Measurements from ENCODE around the gene RAB33B. TPM values are rescaled to one million over a fixed set of nuclear protein-coding genes. Genes with fewer than 3 reads are reported as not detected.

Gene RAB33B
- total and polyA plus RNA-seq, 2 of the 8 experiments (the other 6 are each of a cell fraction or from before 2014, with no cell fraction given) = 4.2 to 8.7 TPM

DNA sequence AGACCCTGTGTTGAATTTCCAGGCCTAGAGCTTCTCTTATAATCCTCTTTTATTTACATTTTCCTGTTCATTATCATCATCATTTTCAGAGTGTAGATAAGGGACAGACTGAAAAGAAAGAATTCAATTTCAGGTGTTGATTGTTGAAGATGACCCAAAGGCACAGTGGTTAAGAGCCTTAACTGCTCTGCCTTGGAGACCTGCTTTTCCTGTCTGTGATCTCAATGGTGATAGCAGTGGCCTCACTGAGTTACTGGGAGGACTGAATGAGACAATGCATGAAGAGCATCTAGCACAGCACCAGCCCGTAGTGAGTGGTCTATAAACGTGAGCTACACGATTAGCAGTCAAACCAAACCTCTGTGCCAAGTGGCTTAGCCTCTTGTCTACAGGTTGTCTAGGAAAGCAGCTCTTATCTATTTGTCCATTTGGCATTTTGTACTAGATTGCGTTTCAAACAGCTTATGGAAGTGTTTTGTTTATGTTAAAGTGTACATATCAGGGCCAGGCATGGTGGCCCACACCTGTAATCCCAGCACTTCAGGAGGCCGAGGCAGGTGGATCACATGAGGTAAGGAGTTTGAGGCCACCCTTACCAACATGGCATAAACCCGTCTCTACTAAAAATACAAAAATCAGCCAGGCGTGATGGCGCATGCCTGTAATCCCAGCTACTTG lies 60.6 kb downstream of the RAB33B start:
- no peak overlapping the region for H4K5ac ChIP-seq (ENCODE audit: insufficient read length, low read depth, low read length)
- no peak overlapping the region for H2BK120ac ChIP-seq (replicated peaks; ENCODE audit: low read depth, low read length)
- H3K36me3 ChIP-seq (ENCODE audit: control insufficient read depth in 2 of 4, insufficient read depth in 4 of 4, low read length in 3 of 4) = no peaks in the 10 kb centered on the region
- H2BK5ac ChIP-seq (ENCODE audit: low read depth, low read length) = no peak overlapping the region
- H2BK12ac ChIP-seq (ENCODE audit: low read depth, low read length) = no peak overlapping the region
- no peak overlapping the region for H3K4ac ChIP-seq (replicated peaks; ENCODE audit: insufficient read length, low read depth, low read length)
- no peak overlapping the region for H2AK5ac ChIP-seq (ENCODE audit: low read depth, low read length)
- no peak overlapping the region for H4K91ac ChIP-seq (replicated peaks; ENCODE audit: insufficient read length, low read length)
- no peak overlapping the region for H3K14ac ChIP-seq (ENCODE audit: insufficient read length)
- POLR2A ChIA-PET (ENCODE audit: partially characterized antibody) = no interaction called here
- no peak overlapping the region for H3K23ac ChIP-seq (ENCODE audit: insufficient read length)
- H3K18ac ChIP-seq (ENCODE audit: extremely low read depth, low read length) = no peak overlapping the region
- H3K27me3 ChIP-seq (replicated peaks in 1 of 4; ENCODE audit: control insufficient read depth in 3 of 4, extremely low read depth in 1 of 4, insufficient read depth in 3 of 4, low read length in 3 of 4) = no peaks in the 10 kb centered on the region
- CTCF ChIA-PET (ENCODE audit: partially characterized antibody) = interaction anchor here (0.6 to 2.9 kb wide), 14 partner anchors 8 to 484 kb away, joined by 3 to 17 read pairs (median 3); no protein-coding TSS in a partner anchor
- no peaks in the 10 kb centered on the region for H3K23me2 ChIP-seq (ENCODE audit: low read depth, low read length)
- no peak overlapping the region for H3K4me3 ChIP-seq (ENCODE audit: extremely low read depth in 1 of 4, insufficient read depth in 2 of 4, low read depth in 3 of 4, low read length in 4 of 4)
- no peak overlapping the region for H3K56ac ChIP-seq (replicated peaks; ENCODE audit: insufficient read length, low read depth, low read length)
- H3K4me1 ChIP-seq (replicated peaks in 1 of 4; ENCODE audit: control insufficient read depth in 3 of 4, insufficient read depth in 4 of 4, low read length in 3 of 4) = peaks cover 0 to 9% (median 2%) of the 10 kb centered on the region in 4 experiments; a peak in 1 of 7 replicates
- no peak overlapping the region for H3K4me2 ChIP-seq (ENCODE audit: insufficient read depth in 1 of 2, low read depth in 2 of 2, low read length in 2 of 2)
- no peak overlapping the region for H4K8ac ChIP-seq (ENCODE audit: extremely low read depth, insufficient read depth, low read length)
- no peaks in the 10 kb centered on the region for H4K20me1 ChIP-seq (replicated peaks in 1 of 2; ENCODE audit: control insufficient read depth in 1 of 2, insufficient read depth in 2 of 2, low read length in 2 of 2)
- TF ChIP-seq JUND (IDR thresholded peaks at IDR 0.05; ENCODE audit: low read length) (no peak), SIRT6 (IDR thresholded peaks at IDR 0.05; ENCODE audit: low read length) (no peak), SUZ12 (IDR thresholded peaks at IDR 0.05; ENCODE audit: low read length) (no peak)
- no peaks in the 10 kb centered on the region for H3K79me1 ChIP-seq (ENCODE audit: low read depth, low read length)
- H3K27ac ChIP-seq (ENCODE audit: low read depth, low read length) = no peak overlapping the region
- WGBS, 2 experiments (ENCODE audit: extremely low coverage in 1 of 2, insufficient coverage in 1 of 2, insufficient read length in 1 of 2, insufficient replicate concordance in 2 of 2, low coverage in 1 of 2, low lambda C conversion rate in 2 of 2, missing lambda C conversion rate in 1 of 2) = 90% methylated on average over 8 of the region's 8 CpGs; no CpG with 5 or more reads in 1 of the 2 experiments
- no peak overlapping the region for H3K9ac ChIP-seq (replicated peaks in 1 of 4; ENCODE audit: extremely low read depth in 1 of 4, low read depth in 3 of 4, low read length in 3 of 4)
- no peak for DNase-seq (ENCODE audit: low read depth in 1 of 2, low spot score in 2 of 2)
- no peak for FAIRE-seq
- no peaks in the 10 kb centered on the region for H3K79me2 ChIP-seq (ENCODE audit: control insufficient read depth in 1 of 2, insufficient read depth in 2 of 2, low read length in 2 of 2)
- no peaks in the 10 kb centered on the region for H3K9me3 ChIP-seq (ENCODE audit: insufficient read depth in 2 of 2, low read depth in 1 of 2, low read length in 1 of 2)
- no peak overlapping the region for H2BK20ac ChIP-seq (ENCODE audit: low read length)
- no peak overlapping the region for H2BK15ac ChIP-seq (ENCODE audit: low read length)
- no peak overlapping the region for H2AFZ ChIP-seq (ENCODE audit: low read length)
